GM12878 (cell line): ENCODE results near the gene CDKL1. TPM values are rescaled to one million over a fixed set of nuclear protein-coding genes. Genes with fewer than 3 reads are reported as not detected.

ENCODE experiments used
- ATAC-seq: fragments of 200-7000 bp; cut with Tn5 transposase; 3 replicates; pipeline ENCODE4 v1.9.1; 2020; ENCODE audit warnings: mild to moderate bottlenecking, moderate library complexity
- BruUV-seq: library from RNA; stranded (reverse); fragments of 400-500 nt; replicated peaks from 2 replicates; lab custom pipeline; 2021; lab: Mats Ljungman, UMichigan
- CTCF ChIA-PET: fragments of 300-600 bp; sonication (Branson Sonifier 250); formaldehyde crosslinking; extraction: SDS; loops from one replicate; lab custom pipeline; 2021; ENCODE audit warnings: inconsistent platforms; lab: Yijun Ruan, JAX
- POLR2A ChIA-PET: fragments of 350-600 bp; formaldehyde crosslinking; extraction: SDS; loops from one replicate; lab custom pipeline; 2021; ENCODE audit warnings: inconsistent platforms; lab: Charles Lee
- RAD21 ChIA-PET: fragments of 300-600 bp; sonication (Branson Sonifier 250); formaldehyde crosslinking; loops from one replicate; lab custom pipeline; 2023; ENCODE audit warnings: antibody characterized with exemption; ENCODE audit not compliant: unreplicated experiment; lab: Charles Lee
- SMC1A ChIA-PET: fragments of 300-600 bp; sonication (Branson Sonifier 250); formaldehyde crosslinking; loops from one replicate; lab custom pipeline; 2023; ENCODE audit not compliant: unreplicated experiment, uncharacterized antibody; lab: Charles Lee
- DNase-seq: peaks from one replicate; pipeline ENCODE4 v3.0.0-alpha.2; 2011; ENCODE audit warnings: low read depth, low spot score
- FAIRE-seq: peaks from 3 replicates; lab custom pipeline; 2011; peaks lifted over from hg19 to GRCh38; lab: Jason Lieb, UNC
- H2AFZ ChIP-seq: 2 replicates; pipeline ENCODE4 v1.6.0; 2011; ENCODE audit warnings: low read depth, low read length, control low read depth; ENCODE audit not compliant: control insufficient read depth
- H3K27ac ChIP-seq: 2 replicates; pipeline ENCODE4 v1.5.1; 2011; ENCODE audit warnings: control low read depth; ENCODE audit not compliant: control insufficient read depth, insufficient read depth
- H3K27me3 ChIP-seq, 2 experiments: replicated peaks in 1 of 2; 2 replicates each; pipeline versions ENCODE4 v1.6.0 to v1.6.1; 2011; ENCODE audit warnings: low read length in 1 of 2; ENCODE audit not compliant: control insufficient read depth in 2 of 2, insufficient read depth in 2 of 2
- H3K36me3 ChIP-seq, 2 experiments: 2 replicates each; pipeline ENCODE4 v1.5.1; 2011; ENCODE audit warnings: low read length in 1 of 2; ENCODE audit not compliant: control insufficient read depth in 2 of 2, insufficient read depth in 2 of 2
- H3K4me1 ChIP-seq: 2 replicates; pipeline ENCODE4 v1.6.1; 2011; ENCODE audit warnings: mild to moderate bottlenecking, low read length, moderate library complexity, mixed read lengths; ENCODE audit not compliant: control insufficient read depth, insufficient read depth
- H3K4me2 ChIP-seq: 2 replicates; pipeline ENCODE4 v1.6.0; 2011; ENCODE audit warnings: control low read depth; ENCODE audit not compliant: control insufficient read depth, insufficient read depth
- H3K4me3 ChIP-seq: fragments of 200-600 bp; sonication (generic); 2 replicates; pipeline ENCODE4 v1.5.1; 2016
- H3K79me2 ChIP-seq: 2 replicates; pipeline ENCODE4 v1.6.0; 2011; ENCODE audit warnings: low read length; ENCODE audit not compliant: control insufficient read depth, insufficient read depth
- H3K9ac ChIP-seq: 2 replicates; pipeline ENCODE4 v1.8.0; 2011; ENCODE audit warnings: low read length, control low read depth, mixed read lengths; ENCODE audit not compliant: control insufficient read depth, insufficient read depth
- H3K9me3 ChIP-seq: replicated peaks from 3 replicates; pipeline ENCODE4 v1.5.1; 2011; ENCODE audit warnings: mild to moderate bottlenecking, low read length; ENCODE audit not compliant: control insufficient read depth, insufficient read depth
- H4K20me1 ChIP-seq: 2 replicates; pipeline ENCODE4 v1.6.0; 2011; ENCODE audit not compliant: control insufficient read depth, insufficient read depth
- CBFB ChIP-seq: IDR thresholded peaks from 2 replicates; pipeline ENCODE4 v1.6.1; 2016; ENCODE audit warnings: antibody characterized with exemption, low read depth
- CBX3 ChIP-seq: fragments of 200-600 bp; sonication (generic); IDR thresholded peaks from 2 replicates; pipeline ENCODE4 v1.6.1; 2016; ENCODE audit warnings: low read depth, borderline replicate concordance
- CHD1 ChIP-seq: IDR thresholded peaks from 2 replicates; pipeline ENCODE4 v1.6.1; 2012; ENCODE audit warnings: low read depth, low read length, improper control_type of control experiment
- CTCF ChIP-seq, 3 experiments: IDR thresholded peaks in 2 of 3; conservative IDR thresholded peaks in 1 of 3; 2 replicates each; pipeline ENCODE4 v1.5.1; 2011; ENCODE audit warnings: low read depth in 3 of 3, low read length in 3 of 3, mild to moderate bottlenecking in 3 of 3, control low read depth in 2 of 3, moderate library complexity in 2 of 3, inconsistent platforms in 1 of 3, mixed read lengths in 1 of 3; ENCODE audit not compliant: control insufficient read depth in 2 of 3, insufficient read depth in 1 of 3; ENCODE audit errors: extremely low read depth in 1 of 3
- E2F4 ChIP-seq: IDR thresholded peaks from 2 replicates; pipeline ENCODE4 v1.6.1; 2012; ENCODE audit warnings: low read depth, low read length, improper control_type of control experiment
- ELK1 ChIP-seq: IDR thresholded peaks from 2 replicates; pipeline ENCODE4 v1.6.1; 2012; ENCODE audit warnings: low read depth, low read length, improper control_type of control experiment
- IRF3 ChIP-seq: fragments of 450-650 bp; IDR thresholded peaks from 2 replicates; pipeline ENCODE4 v1.6.1; 2014; ENCODE audit warnings: mild to moderate bottlenecking
- LARP7 ChIP-seq: fragments of 450-650 bp; IDR thresholded peaks from 2 replicates; pipeline ENCODE4 v1.6.1; 2017; ENCODE audit warnings: mild to moderate bottlenecking
- SP1 ChIP-seq: IDR thresholded peaks from one replicate; pipeline ENCODE4 v1.6.1; 2011; ENCODE audit warnings: low read depth, low read length
- SREBF2 ChIP-seq: IDR thresholded peaks from 2 replicates; pipeline ENCODE4 v1.6.1; 2012; ENCODE audit warnings: mild to moderate bottlenecking, low read length
- SUPT20H ChIP-seq: IDR thresholded peaks from 2 replicates; pipeline ENCODE4 v1.6.1; 2011; ENCODE audit warnings: low read depth, mild to moderate bottlenecking, low read length, moderate library complexity, borderline replicate concordance; ENCODE audit not compliant: control insufficient read depth
- WRNIP1 ChIP-seq: IDR thresholded peaks from 2 replicates; pipeline ENCODE4 v1.6.1; 2011; ENCODE audit warnings: low read depth, low read length, improper control_type of control experiment, borderline replicate concordance
- ZNF24 ChIP-seq: fragments of 450-650 bp; IDR thresholded peaks from 2 replicates; pipeline ENCODE4 v1.6.1; 2017; ENCODE audit warnings: antibody characterized with exemption, mild to moderate bottlenecking
- WGBS: methylation state at CpG from one replicate; pipeline ENCODE4 v1.1.6; 2016; ENCODE audit warnings: low lambda C conversion rate; ENCODE audit not compliant: insufficient replicate concordance, insufficient coverage; ENCODE audit errors: missing lambda C conversion rate; 5-methylcytosine and 5-hydroxymethylcytosine counted together
- in situ Hi-C: fragments of 300-500 bp; cut with MboI; formaldehyde crosslinking; loops from 9 replicates; pipeline ENCODE4 v1.14.3; 2018; ENCODE audit warnings: mixed read lengths
- intact Hi-C: fragments of 100-400 bp; cut with micrococcal nuclease; formaldehyde crosslinking; loops from one replicate; pipeline ENCODE4 v1.14.2; 2022; ENCODE audit not compliant: unreplicated experiment
- polyA plus RNA-seq, 11 experiments: library from polyadenylated mRNA; depleted of rRNA in 4 of 11; unstranded in 6 of 11; stranded (reverse) in 5 of 11; fragments of >200 nt; fragmentation: Nextera tagmentation in 4 of 11; fragmentation: Illumina TruSeq in 1 of 11; extraction: Ambion mirVana in 4 of 11; extraction: Trizol in 1 of 11; gene quantifications; 1 replicate in 1 of 11; 2 replicates in 10 of 11; pipeline versions ENCODE4 v1.2.1 to v1.2.3, GENCODE V29; 2011 to 2016; ENCODE audit warnings: inconsistent platforms in 2 of 11, missing spikeins in 2 of 11, low read depth in 1 of 11
- total RNA-seq, 4 experiments: library from RNA; depleted of rRNA in 3 of 4; stranded (reverse); fragments of >200 nt in 3 of 4; fragmentation: Illumina TruSeq in 1 of 4; extraction: Trizol in 1 of 4; gene quantifications; 2 replicates each; pipeline versions ENCODE4 v1.2.1 to v1.2.3, GENCODE V29; 2013 to 2021
- TF ChIP-seq, protein P1 (sequence below): fragments of 450-650 bp; IDR thresholded peaks from 2 replicates; pipeline ENCODE4 v1.6.1; 2017; ENCODE audit warnings: antibody characterized with exemption, mild to moderate bottlenecking, moderate library complexity

Gene CDKL1
- total and polyA plus RNA-seq, 10 of the 15 experiments (the other 5 are each of a cell fraction or from before 2014, with no cell fraction given): 9.0 to 19.0 (median 11.1) TPM

GRCh38 chr14:50423529-50423928 is 26.8 kb upstream of the CDKL1 start:
- Histone ChIP-seq H3K36me3 (no peaks in the 10 kb centered on the region; a peak in 1 of 4 replicates), H3K27me3 (no peaks in the 10 kb centered on the region), H3K9me3 (no peaks in the 10 kb centered on the region), H2AFZ (no peak overlapping the region), H4K20me1 (no peaks in the 10 kb centered on the region), H3K4me1 (no peaks in the 10 kb centered on the region), H3K9ac (no peak overlapping the region), H3K79me2 (no peaks in the 10 kb centered on the region), H3K27ac (no peak overlapping the region), H3K4me3 (no peak overlapping the region), H3K4me2 (no peak overlapping the region)
- RAD21 ChIA-PET: interaction anchor here (1.1 kb wide), 1 partner anchor 103 kb away, joined by 4 read pairs; no protein-coding TSS in a partner anchor
- intact Hi-C loops: no loop called here
- DNase-seq (no peak), FAIRE-seq (no peak), ATAC-seq (no peak)
- in situ Hi-C loops: no loop called here
- SMC1A ChIA-PET: interaction anchor here (0.9 to 1.7 kb wide), 4 partner anchors 14 to 60 kb away, joined by 3 to 5 read pairs (median 4); no protein-coding TSS in a partner anchor
- CTCF ChIA-PET: no interaction called here
- WGBS: 100% methylated on average over 3 of the region's 3 CpGs
- POLR2A ChIA-PET: no interaction called here
- no TSS peak for BruUV-seq
- no peak for TF ChIP-seq IRF3
- TF ChIP-seq, protein P1, sequence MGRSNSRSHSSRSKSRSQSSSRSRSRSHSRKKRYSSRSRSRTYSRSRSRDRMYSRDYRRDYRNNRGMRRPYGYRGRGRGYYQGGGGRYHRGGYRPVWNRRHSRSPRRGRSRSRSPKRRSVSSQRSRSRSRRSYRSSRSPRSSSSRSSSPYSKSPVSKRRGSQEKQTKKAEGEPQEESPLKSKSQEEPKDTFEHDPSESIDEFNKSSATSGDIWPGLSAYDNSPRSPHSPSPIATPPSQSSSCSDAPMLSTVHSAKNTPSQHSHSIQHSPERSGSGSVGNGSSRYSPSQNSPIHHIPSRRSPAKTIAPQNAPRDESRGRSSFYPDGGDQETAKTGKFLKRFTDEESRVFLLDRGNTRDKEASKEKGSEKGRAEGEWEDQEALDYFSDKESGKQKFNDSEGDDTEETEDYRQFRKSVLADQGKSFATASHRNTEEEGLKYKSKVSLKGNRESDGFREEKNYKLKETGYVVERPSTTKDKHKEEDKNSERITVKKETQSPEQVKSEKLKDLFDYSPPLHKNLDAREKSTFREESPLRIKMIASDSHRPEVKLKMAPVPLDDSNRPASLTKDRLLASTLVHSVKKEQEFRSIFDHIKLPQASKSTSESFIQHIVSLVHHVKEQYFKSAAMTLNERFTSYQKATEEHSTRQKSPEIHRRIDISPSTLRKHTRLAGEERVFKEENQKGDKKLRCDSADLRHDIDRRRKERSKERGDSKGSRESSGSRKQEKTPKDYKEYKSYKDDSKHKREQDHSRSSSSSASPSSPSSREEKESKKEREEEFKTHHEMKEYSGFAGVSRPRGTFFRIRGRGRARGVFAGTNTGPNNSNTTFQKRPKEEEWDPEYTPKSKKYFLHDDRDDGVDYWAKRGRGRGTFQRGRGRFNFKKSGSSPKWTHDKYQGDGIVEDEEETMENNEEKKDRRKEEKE: no peak
- TF ChIP-seq SREBF2: no peak
- TF ChIP-seq SUPT20H: no peak
- TF ChIP-seq CBX3: no peak
- TF ChIP-seq CTCF (IDR thresholded peaks at IDR 0.05 in 2 of 3, conservative IDR thresholded peaks at IDR 0.05 in 1 of 3; ENCODE audit: control insufficient read depth in 2 of 3, extremely low read depth in 1 of 3, insufficient read depth in 1 of 3, low read depth in 3 of 3, low read length in 3 of 3): no peak
- TF ChIP-seq WRNIP1: no peak
- no peak for TF ChIP-seq E2F4
- TF ChIP-seq SP1: no peak
- TF ChIP-seq ZNF24: no peak
- no peak for TF ChIP-seq ELK1
- no peak for TF ChIP-seq CBFB
- no peak for TF ChIP-seq LARP7
- no peak for TF ChIP-seq CHD1
